ENCODE measurements around the gene MYRF.

MYRF gene

GRCh38 chr11:61718621-61719302 lies 33.7 kb upstream of the MYRF start:
- no peak for DNase-seq (ENCODE audit: low read depth in 2 of 2)

GRCh38 chr11:61719978-61720377 lies 32.5 kb upstream of the MYRF start:
- DNase-seq (ENCODE audit: low read depth in 2 of 2), result no peak

GRCh38 chr11:61720597-61720996 lies 31.8 kb upstream of the MYRF start:
- no peak for DNase-seq (ENCODE audit: low read depth in 2 of 2)

- no peak for DNase-seq (ENCODE audit: low read depth in 2 of 2)
Measured at GRCh38 chr11:61724437-61724836, 28.0 kb upstream of the MYRF start.

GRCh38 chr11:61725781-61726231 lies 26.6 kb upstream of the MYRF start:
- no peak for DNase-seq (ENCODE audit: low read depth in 2 of 2)

- no peak for DNase-seq (ENCODE audit: low read depth in 2 of 2)
Measured at GRCh38 chr11:61726775-61727174, 25.7 kb upstream of the MYRF start.

- DNase-seq (ENCODE audit: low read depth in 2 of 2), result no peak
Measured at GRCh38 chr11:61727401-61727811, 25.0 kb upstream of the MYRF start.

- no peak for DNase-seq (ENCODE audit: low read depth in 2 of 2)
Measured at GRCh38 chr11:61728066-61728939, 24.1 kb upstream of the MYRF start.

GRCh38 chr11:61728940-61729219 lies 23.6 kb upstream of the MYRF start:
- DNase-seq (ENCODE audit: low read depth in 2 of 2), result no peak

- DNase-seq (ENCODE audit: low read depth in 2 of 2), result no peak
Measured at GRCh38 chr11:61730240-61730994, 22.0 kb upstream of the MYRF start.

- DNase-seq (ENCODE audit: low read depth in 2 of 2), result no peak
Measured at GRCh38 chr11:61731211-61731951, 21.1 kb upstream of the MYRF start.

- no peak for DNase-seq (ENCODE audit: low read depth in 2 of 2)
Measured at GRCh38 chr11:61731952-61732675, 20.3 kb upstream of the MYRF start.

GRCh38 chr11:61732705-61733104 lies 19.7 kb upstream of the MYRF start:
- DNase-seq (ENCODE audit: low read depth in 2 of 2), result no peak

- DNase-seq (ENCODE audit: low read depth in 2 of 2), result peak; percentile 60 to 62
Measured at GRCh38 chr11:61733120-61733978, 19.1 kb upstream of the MYRF start.

GRCh38 chr11:61734767-61735166 lies 17.7 kb upstream of the MYRF start:
- no peak for DNase-seq (ENCODE audit: low read depth in 2 of 2)

GRCh38 chr11:61735391-61735790 lies 17.0 kb upstream of the MYRF start:
- no peak for DNase-seq (ENCODE audit: low read depth in 2 of 2)

GRCh38 chr11:61736310-61736709 lies 16.1 kb upstream of the MYRF start:
- no peak for DNase-seq (ENCODE audit: low read depth in 2 of 2)

GRCh38 chr11:61737131-61737530 lies 15.3 kb upstream of the MYRF start:
- no peak for DNase-seq (ENCODE audit: low read depth in 2 of 2)

- DNase-seq (ENCODE audit: low read depth in 2 of 2), result no peak
Measured at GRCh38 chr11:61737636-61738386, 14.6 kb upstream of the MYRF start.

- no peak for DNase-seq (ENCODE audit: low read depth in 2 of 2)
Measured at GRCh38 chr11:61738776-61739175, 13.7 kb upstream of the MYRF start.

Data from stimulated activated CD8-positive, alpha-beta memory T cell treated with anti-CD3 and anti-CD28 coated beads, Interleukin-15, amount 100 ng/mL, for 4 hours (primary cell).